IPS-18a (cell line): Measurements from ENCODE around the gene PLEKHA4.
"Not testable (repeated sequence)": the region's sequence is repeated elsewhere in the genome, so short reads cannot be mapped to it uniquely, and the experiment has no call there.

Experiments
- H3K27ac ChIP-seq: one replicate; pipeline ENCODE4 v1.5.1; 2013; ENCODE audit warnings: low read length
- H3K27me3 ChIP-seq: one replicate; pipeline ENCODE4 v1.6.1; 2013; ENCODE audit warnings: mild to moderate bottlenecking, low read length; ENCODE audit not compliant: control insufficient read depth, insufficient read depth
- H3K36me3 ChIP-seq: one replicate; pipeline ENCODE4 v1.6.1; 2013; ENCODE audit warnings: low read depth, low read length; ENCODE audit not compliant: control insufficient read depth
- H3K4me1 ChIP-seq: one replicate; pipeline ENCODE4 v1.6.1; 2013; ENCODE audit warnings: low read depth, low read length; ENCODE audit not compliant: control insufficient read depth
- H3K4me3 ChIP-seq: one replicate; pipeline ENCODE4 v1.5.1; 2013; ENCODE audit warnings: low read length
- H3K9ac ChIP-seq: one replicate; pipeline ENCODE4 v1.6.1; 2013; ENCODE audit warnings: mild to moderate bottlenecking, low read length, moderate library complexity
- H3K9me3 ChIP-seq: one replicate; pipeline ENCODE4 v1.6.1; 2013; ENCODE audit warnings: low read depth, low read length; ENCODE audit not compliant: control insufficient read depth

PLEKHA4 gene, protein sequence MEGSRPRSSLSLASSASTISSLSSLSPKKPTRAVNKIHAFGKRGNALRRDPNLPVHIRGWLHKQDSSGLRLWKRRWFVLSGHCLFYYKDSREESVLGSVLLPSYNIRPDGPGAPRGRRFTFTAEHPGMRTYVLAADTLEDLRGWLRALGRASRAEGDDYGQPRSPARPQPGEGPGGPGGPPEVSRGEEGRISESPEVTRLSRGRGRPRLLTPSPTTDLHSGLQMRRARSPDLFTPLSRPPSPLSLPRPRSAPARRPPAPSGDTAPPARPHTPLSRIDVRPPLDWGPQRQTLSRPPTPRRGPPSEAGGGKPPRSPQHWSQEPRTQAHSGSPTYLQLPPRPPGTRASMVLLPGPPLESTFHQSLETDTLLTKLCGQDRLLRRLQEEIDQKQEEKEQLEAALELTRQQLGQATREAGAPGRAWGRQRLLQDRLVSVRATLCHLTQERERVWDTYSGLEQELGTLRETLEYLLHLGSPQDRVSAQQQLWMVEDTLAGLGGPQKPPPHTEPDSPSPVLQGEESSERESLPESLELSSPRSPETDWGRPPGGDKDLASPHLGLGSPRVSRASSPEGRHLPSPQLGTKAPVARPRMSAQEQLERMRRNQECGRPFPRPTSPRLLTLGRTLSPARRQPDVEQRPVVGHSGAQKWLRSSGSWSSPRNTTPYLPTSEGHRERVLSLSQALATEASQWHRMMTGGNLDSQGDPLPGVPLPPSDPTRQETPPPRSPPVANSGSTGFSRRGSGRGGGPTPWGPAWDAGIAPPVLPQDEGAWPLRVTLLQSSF

GRCh38 chr19:48868114-48868886 is at the start of gene PLEKHA4:
PLEKHA4 (minus strand) TSS chr19:48868617; CDS start chr19:48867620, 997 bp downstream.
- Histone ChIP-seq H3K27me3 (no peaks in the 10 kb centered on the region), H3K36me3 (peaks cover 3% of the 10 kb centered on the region), H3K9me3 (no peaks in the 10 kb centered on the region), H3K4me1 (peaks cover 20% of the 10 kb centered on the region), H3K4me3 (peak within 1 kb of the TSS; percentile 60), H3K9ac (peak within 1 kb of the TSS; percentile 57), H3K27ac (no peak within 1 kb of the TSS)

- Histone ChIP-seq H3K4me1 (no peaks in the 10 kb centered on the region), H3K36me3 (peaks cover 27% of the 10 kb centered on the region), H3K9me3 (no peaks in the 10 kb centered on the region), H3K27ac (no peak overlapping the region), H3K9ac (no peak overlapping the region), H3K4me3 (no peak overlapping the region), H3K27me3 (no peaks in the 10 kb centered on the region)
Measured at GRCh38 chr19:48918071-48918470, 49.7 kb upstream of the PLEKHA4 start.

- Histone ChIP-seq H3K4me1 (no peaks in the 10 kb centered on the region), H3K27ac (no peak overlapping the region), H3K36me3 (peaks cover 48% of the 10 kb centered on the region)
Measured at GRCh38 chr19:48915757-48916156, 47.3 kb upstream of the PLEKHA4 start.

DNA sequence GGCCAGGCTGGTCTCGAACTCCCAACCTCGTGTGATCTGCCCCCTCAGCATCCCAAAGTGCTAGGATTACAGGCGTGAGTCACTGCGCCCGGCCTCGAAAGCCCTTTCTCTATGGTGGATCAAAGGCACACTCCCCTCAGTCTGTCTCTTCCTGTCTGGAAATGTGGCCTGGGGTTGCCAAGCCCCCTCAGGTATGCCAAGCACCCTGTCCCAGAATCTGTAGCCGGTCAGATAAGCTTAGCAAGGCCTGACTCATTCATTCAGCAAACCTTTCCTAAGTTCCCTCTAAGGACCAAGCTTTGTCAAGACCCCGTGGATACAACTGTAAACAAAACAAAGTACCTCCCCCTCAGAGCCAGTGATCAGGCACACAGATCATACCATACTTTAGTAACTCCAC is 45.8 kb upstream of the PLEKHA4 start:
- Histone ChIP-seq H3K27me3 (no peaks in the 10 kb centered on the region), H3K4me3 (no peak overlapping the region), H3K27ac (no peak overlapping the region), H3K4me1 (no peaks in the 10 kb centered on the region), H3K36me3 (peaks cover 50% of the 10 kb centered on the region), H3K9ac (no peak overlapping the region), H3K9me3 (no peaks in the 10 kb centered on the region)

More at GRCh38 chr19:48915757-48916156, 47.3 kb upstream of the PLEKHA4 start:
- no peak overlapping the region for H3K4me3 ChIP-seq
- H3K27me3 ChIP-seq: no peaks in the 10 kb centered on the region
- H3K9ac ChIP-seq: no peak overlapping the region
- no peaks in the 10 kb centered on the region for H3K9me3 ChIP-seq

DNA sequence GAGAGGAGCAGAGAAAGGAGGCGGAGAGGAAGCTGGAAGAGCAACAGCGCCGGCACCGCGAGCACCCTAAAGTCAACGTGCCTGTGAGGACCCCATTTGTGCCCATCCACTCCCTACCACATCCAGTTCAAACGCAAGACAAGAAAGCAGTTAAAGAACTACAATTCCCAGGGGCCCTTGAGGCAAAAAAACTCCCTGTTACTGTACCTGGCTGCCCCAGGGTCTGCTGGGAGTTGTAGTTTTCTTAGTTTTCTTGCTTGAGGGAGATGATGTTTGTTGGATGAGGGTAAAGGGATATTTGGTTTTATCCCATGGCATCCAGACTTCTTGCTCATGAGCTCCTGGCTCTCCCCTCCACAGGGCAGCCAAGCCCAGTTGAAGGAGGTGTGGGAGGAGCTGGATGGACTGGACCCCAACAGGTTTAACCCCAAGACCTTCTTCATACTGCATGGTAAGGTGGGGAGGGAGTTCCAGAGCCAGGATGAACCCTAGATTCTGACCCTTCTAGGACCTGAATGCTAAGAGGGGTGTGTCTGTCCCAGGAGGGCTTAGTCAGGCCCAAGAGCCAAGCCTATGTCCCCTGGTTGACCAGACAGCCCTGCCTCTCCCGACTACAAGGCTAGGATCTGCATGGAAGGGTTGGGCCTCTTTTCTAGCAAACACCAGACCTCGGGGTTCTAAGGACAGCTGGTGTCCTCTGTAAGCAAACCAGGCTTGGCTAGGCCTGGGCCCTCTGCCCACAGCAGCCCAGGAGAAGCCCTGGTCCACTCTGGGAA is 44.9 kb upstream of the PLEKHA4 start:
- Histone ChIP-seq H3K36me3 (peaks cover 53% of the 10 kb centered on the region), H3K4me1 (no peaks in the 10 kb centered on the region), H3K9ac (no peak overlapping the region), H3K27me3 (no peaks in the 10 kb centered on the region), H3K9me3 (no peaks in the 10 kb centered on the region), H3K4me3 (no peak overlapping the region), H3K27ac (no peak overlapping the region)

- Histone ChIP-seq H3K4me3 (no peak overlapping the region), H3K27ac (no peak overlapping the region), H3K27me3 (no peaks in the 10 kb centered on the region), H3K9ac (no peak overlapping the region), H3K36me3 (peaks cover 48% of the 10 kb centered on the region), H3K9me3 (no peaks in the 10 kb centered on the region), H3K4me1 (no peaks in the 10 kb centered on the region)
Measured at GRCh38 chr19:48910803-48911202, 42.4 kb upstream of the PLEKHA4 start.

GRCh38 chr19:48909424-48910077 is 41.1 kb upstream of the PLEKHA4 start:
- not testable (repeated sequence) for H3K9ac ChIP-seq, H3K27me3 ChIP-seq, H3K4me1 ChIP-seq, H3K27ac ChIP-seq, H3K9me3 ChIP-seq, H3K4me3 ChIP-seq
- peaks cover 42% of the 10 kb centered on the region for H3K36me3 ChIP-seq

- Histone ChIP-seq H3K36me3 (peaks cover 25% of the 10 kb centered on the region), H3K4me3 (no peak overlapping the region), H3K9ac (no peak overlapping the region), H3K27me3 (no peaks in the 10 kb centered on the region), H3K9me3 (no peaks in the 10 kb centered on the region), H3K4me1 (no peaks in the 10 kb centered on the region), H3K27ac (no peak overlapping the region)
Measured at GRCh38 chr19:48907671-48908070, 39.3 kb upstream of the PLEKHA4 start.

DNA sequence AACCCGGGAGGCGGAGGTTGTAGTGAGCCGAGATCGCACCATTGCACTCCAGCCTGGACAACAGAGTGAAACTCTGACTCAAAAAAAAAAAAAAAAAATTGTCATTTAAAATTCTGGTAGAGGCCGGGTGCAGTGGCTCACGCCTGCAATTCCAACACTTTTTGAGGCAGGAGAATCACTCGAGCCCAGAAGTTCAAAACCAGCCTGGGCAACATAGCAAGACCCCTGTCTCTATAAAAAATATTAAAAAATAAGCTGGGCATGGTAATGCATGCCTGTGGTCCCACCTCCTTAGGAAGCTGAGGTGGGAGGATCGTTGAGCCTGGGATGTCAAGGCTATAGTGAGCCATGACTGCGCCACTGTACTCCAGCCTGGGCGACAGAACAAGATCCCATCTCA is 37.9 kb upstream of the PLEKHA4 start:
- Histone ChIP-seq H3K27ac (no peak overlapping the region), H3K27me3 (no peaks in the 10 kb centered on the region), H3K9ac (no peak overlapping the region), H3K4me1 (no peaks in the 10 kb centered on the region), H3K36me3 (peaks cover 15% of the 10 kb centered on the region), H3K9me3 (no peaks in the 10 kb centered on the region), H3K4me3 (no peak overlapping the region)

GRCh38 chr19:48905664-48906063 is 37.2 kb upstream of the PLEKHA4 start:
- H3K4me1 ChIP-seq: no peaks in the 10 kb centered on the region
- H3K36me3 ChIP-seq: peaks cover 8% of the 10 kb centered on the region
- H3K27ac ChIP-seq: no peak overlapping the region
- H3K9ac ChIP-seq: no peak overlapping the region
- no peaks in the 10 kb centered on the region for H3K9me3 ChIP-seq
- no peaks in the 10 kb centered on the region for H3K27me3 ChIP-seq
- no peak overlapping the region for H3K4me3 ChIP-seq
